GM12892 (cell line): ENCODE data around the gene ZNF747.

Experiments
- POLR2A ChIP-seq: IDR thresholded peaks from 2 replicates; pipeline ENCODE4 v1.6.1; 2011; ENCODE audit warnings: low read depth, low read length, control low read depth
- POLR2AphosphoS5 ChIP-seq: IDR thresholded peaks from 2 replicates; pipeline ENCODE4 v1.6.1; 2011; ENCODE audit warnings: low read depth, low read length, control low read depth

DNA sequence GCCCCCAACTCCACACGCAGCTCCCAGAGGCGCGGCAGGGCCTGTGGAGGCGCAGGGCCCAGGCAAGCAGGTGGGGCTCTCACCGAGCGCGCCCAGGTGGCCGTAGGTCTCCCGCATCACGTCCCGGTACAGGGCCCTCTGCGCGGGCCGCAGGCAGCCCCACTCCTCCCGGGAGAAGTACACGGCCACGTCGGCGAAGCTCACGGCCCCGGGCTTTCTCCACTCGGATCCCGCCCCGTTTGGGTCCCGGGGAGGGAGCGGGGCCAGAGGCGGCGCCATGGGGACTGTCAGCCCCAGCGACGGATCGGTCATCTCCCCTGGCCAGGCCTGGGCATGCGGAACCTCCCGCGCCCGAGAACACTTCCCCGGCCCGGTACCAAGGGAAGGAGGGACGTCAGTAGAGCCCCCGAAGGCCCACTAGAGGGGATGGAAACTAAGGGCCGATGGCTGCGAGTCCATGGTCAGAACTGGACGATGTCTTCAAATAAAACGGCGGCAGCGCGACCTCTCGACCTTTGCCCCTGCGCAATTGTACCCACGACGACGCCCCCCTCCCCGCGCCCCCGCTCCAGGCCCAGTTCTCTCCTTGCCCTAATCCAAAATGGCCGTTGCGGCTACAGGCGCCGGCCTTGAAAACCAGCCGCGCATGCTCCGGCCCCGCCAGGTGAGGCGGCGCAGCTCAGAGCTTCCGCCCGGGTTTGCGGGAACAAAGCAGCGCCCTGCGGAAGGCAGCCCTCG is at the start of gene ZNF747:
- TF ChIP-seq POLR2AphosphoS5 = no peak
- peak; percentile 25; the same call in 1 of the 2 replicates for TF ChIP-seq POLR2A
